Measurements from ENCODE around the gene RXRA. TPM values are rescaled to one million over a fixed set of nuclear protein-coding genes. Genes with fewer than 3 reads are reported as not detected.

Gene RXRA
- total and polyA plus RNA-seq, 10 of the 15 experiments (the other 5 are each of a cell fraction or from before 2014, with no cell fraction given): 0.89 to 36.8 (median 11.1) TPM

GRCh38 chr9:134401391-134401790 is 75.1 kb downstream of the RXRA start (continued):
- TF ChIP-seq HDGF (IDR thresholded peaks at IDR 0.05) (no peak), SPI1 (IDR thresholded peaks at IDR 0.05; ENCODE audit: borderline replicate concordance, insufficient read depth, low read depth, low read length) (no peak), EED (IDR thresholded peaks at IDR 0.05; ENCODE audit: low read depth) (no peak), NBN (IDR thresholded peaks at IDR 0.05) (no peak), E2F4 (IDR thresholded peaks at IDR 0.05; ENCODE audit: low read depth, low read length) (no peak), IKZF1 (conservative IDR thresholded peaks at IDR 0.05) (no peak), LARP7 (IDR thresholded peaks at IDR 0.05) (no peak)

GRCh38 chr9:134402182-134402581 is 75.9 kb downstream of the RXRA start:
- 89% methylated on average over 12 of the region's 12 CpGs for WGBS (ENCODE audit: insufficient coverage, insufficient replicate concordance, low lambda C conversion rate, missing lambda C conversion rate)
- in situ Hi-C loops (cut with MboI) (no loop called here), intact Hi-C loops (cut with micrococcal nuclease; ENCODE audit: unreplicated experiment) (no loop called here)
- Histone ChIP-seq H3K4me3 (no peak overlapping the region), H3K9me3 (replicated peaks; ENCODE audit: control insufficient read depth, insufficient read depth, low read length) (peaks cover 9% of the 10 kb centered on the region), H3K27me3 (replicated peaks in 1 of 2; ENCODE audit: control insufficient read depth in 2 of 2, insufficient read depth in 2 of 2, low read length in 1 of 2) (no peaks in the 10 kb centered on the region), H3K9ac (ENCODE audit: control insufficient read depth, insufficient read depth, low read length) (no peak overlapping the region), H3K27ac (ENCODE audit: control insufficient read depth, insufficient read depth) (no peak overlapping the region), H3K36me3 (ENCODE audit: control insufficient read depth in 2 of 2, insufficient read depth in 2 of 2, low read length in 1 of 2) (peaks cover 11% of the 10 kb centered on the region in 2 experiments; a peak in 2 of 4 replicates), H3K4me1 (ENCODE audit: control insufficient read depth, insufficient read depth, low read length) (peaks cover 44% of the 10 kb centered on the region), H4K20me1 (ENCODE audit: control insufficient read depth, insufficient read depth) (no peaks in the 10 kb centered on the region), H3K79me2 (ENCODE audit: control insufficient read depth, insufficient read depth, low read length) (peaks cover 37% of the 10 kb centered on the region), H2AFZ (ENCODE audit: control insufficient read depth, low read depth, low read length) (no peak overlapping the region), H3K4me2 (ENCODE audit: control insufficient read depth, insufficient read depth) (no peak overlapping the region)
- ChIA-PET POLR2A (interaction anchor here (5.8 kb wide), 1 partner anchor 8 kb away, joined by 88 read pairs; no protein-coding TSS in a partner anchor), RAD21 (ENCODE audit: unreplicated experiment) (interaction anchor here (3.6 kb wide), 1 partner anchor 10 kb away, joined by 20 read pairs; no protein-coding TSS in a partner anchor), CTCF (no interaction called here), SMC1A (ENCODE audit: uncharacterized antibody, unreplicated experiment) (no interaction called here)
- ATAC-seq (no peak), FAIRE-seq (no peak), DNase-seq (ENCODE audit: low read depth, low spot score) (no peak)
- no TSS peak for BruUV-seq (replicated peaks)
- TF ChIP-seq NFYA (IDR thresholded peaks at IDR 0.05; ENCODE audit: borderline replicate concordance, low read depth, low read length): no peak
- no peak for TF ChIP-seq MLLT1 (IDR thresholded peaks at IDR 0.05)
- TF ChIP-seq ATF2 (IDR thresholded peaks at IDR 0.05; ENCODE audit: low read length): no peak
- no peak for TF ChIP-seq MXI1 (IDR thresholded peaks at IDR 0.05; ENCODE audit: low read depth, low read length)
- no peak for TF ChIP-seq ZZZ3 (IDR thresholded peaks at IDR 0.05; ENCODE audit: control insufficient read depth, insufficient read length, low read depth)
- TF ChIP-seq ZNF384 (IDR thresholded peaks at IDR 0.05; ENCODE audit: borderline replicate concordance, low read depth, low read length): no peak
- TF ChIP-seq E2F8 (IDR thresholded peaks at IDR 0.05; ENCODE audit: low read depth, partially characterized antibody): no peak
- no peak for TF ChIP-seq HDAC6 (IDR thresholded peaks at IDR 0.05; ENCODE audit: unreplicated experiment)
- no peak for TF ChIP-seq ZNF24 (IDR thresholded peaks at IDR 0.05)
- no peak for TF ChIP-seq POLR2A (IDR thresholded peaks at IDR 0.05; ENCODE audit: low read depth, low read length)
- no peak for TF ChIP-seq IKZF2 (IDR thresholded peaks at IDR 0.05)
- no peak for TF ChIP-seq STAT3 (IDR thresholded peaks at IDR 0.05; ENCODE audit: low read depth, low read length)
- TF ChIP-seq ZNF274 (IDR thresholded peaks at IDR 0.05; ENCODE audit: insufficient read depth, insufficient read length): no peak

Measured in GM12878 (cell line).